Cardiac fibroblast (primary cell): Measurements from ENCODE around the gene PTPRN2.

Source experiments
- DNase-seq, 2 donors: peaks; one replicate each; pipeline versions ENCODE4 v3.0.0 to v3.0.0-alpha.2; 2010; ENCODE audit warnings: low read depth in 2 of 2
- H3K4me3 ChIP-seq, 2 donors: replicated peaks in 1 of 2; 1 replicate in 1 of 2; 2 replicates in 1 of 2; pipeline ENCODE4 v1.5.1; 2011; ENCODE audit warnings: low read depth in 2 of 2, low read length in 2 of 2, mild to moderate bottlenecking in 2 of 2, moderate library complexity in 1 of 2
- TF ChIP-seq, protein P1 (sequence below): IDR thresholded peaks from one replicate; pipeline ENCODE4 v1.5.1; 2011; ENCODE audit warnings: low read depth, mild to moderate bottlenecking, low read length, inconsistent platforms

Gene PTPRN2

DNA sequence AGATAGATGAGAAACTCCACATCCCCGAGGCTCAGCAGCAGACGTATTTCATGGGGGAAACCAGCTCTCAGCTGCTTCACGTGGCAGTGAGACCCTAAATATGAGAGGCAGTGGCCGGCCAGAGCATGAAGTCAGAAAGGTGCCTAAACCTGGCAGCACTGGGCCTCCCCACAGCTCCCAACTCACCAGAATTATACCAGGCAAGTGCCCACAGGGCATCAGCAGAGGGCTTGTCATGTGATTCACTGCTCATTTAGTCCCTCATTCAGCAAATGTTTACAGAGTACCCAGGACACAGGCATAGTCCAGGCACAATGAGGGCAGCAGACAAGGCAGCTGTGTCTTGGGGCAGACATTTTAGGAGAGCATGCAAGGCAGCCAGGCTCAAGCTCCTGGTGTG, 212.6 kb downstream of the PTPRN2 start:
- H3K4me3 ChIP-seq = no peak overlapping the region
- TF ChIP-seq, protein P1, sequence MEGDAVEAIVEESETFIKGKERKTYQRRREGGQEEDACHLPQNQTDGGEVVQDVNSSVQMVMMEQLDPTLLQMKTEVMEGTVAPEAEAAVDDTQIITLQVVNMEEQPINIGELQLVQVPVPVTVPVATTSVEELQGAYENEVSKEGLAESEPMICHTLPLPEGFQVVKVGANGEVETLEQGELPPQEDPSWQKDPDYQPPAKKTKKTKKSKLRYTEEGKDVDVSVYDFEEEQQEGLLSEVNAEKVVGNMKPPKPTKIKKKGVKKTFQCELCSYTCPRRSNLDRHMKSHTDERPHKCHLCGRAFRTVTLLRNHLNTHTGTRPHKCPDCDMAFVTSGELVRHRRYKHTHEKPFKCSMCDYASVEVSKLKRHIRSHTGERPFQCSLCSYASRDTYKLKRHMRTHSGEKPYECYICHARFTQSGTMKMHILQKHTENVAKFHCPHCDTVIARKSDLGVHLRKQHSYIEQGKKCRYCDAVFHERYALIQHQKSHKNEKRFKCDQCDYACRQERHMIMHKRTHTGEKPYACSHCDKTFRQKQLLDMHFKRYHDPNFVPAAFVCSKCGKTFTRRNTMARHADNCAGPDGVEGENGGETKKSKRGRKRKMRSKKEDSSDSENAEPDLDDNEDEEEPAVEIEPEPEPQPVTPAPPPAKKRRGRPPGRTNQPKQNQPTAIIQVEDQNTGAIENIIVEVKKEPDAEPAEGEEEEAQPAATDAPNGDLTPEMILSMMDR = no peak
- no peak for DNase-seq

DNA sequence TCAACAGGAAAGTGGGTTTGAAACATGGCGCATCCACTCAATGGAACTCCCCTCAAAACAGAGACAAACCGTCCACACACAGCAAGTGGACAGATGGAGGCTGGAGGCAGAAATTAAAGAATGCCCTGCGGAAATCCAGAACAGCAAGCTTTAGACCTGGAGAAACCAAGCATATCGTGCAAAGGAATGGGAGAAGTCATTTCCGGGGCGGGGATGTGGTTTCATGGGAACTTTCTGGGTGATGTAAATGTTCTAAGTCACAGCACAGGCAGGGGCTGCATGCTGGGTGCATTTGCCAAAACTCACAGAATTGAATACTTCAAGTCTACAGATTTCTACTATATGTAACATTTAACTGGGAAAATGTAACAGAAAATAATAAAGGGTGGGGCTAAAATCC, 213.0 kb downstream of the PTPRN2 start:
- DNase-seq = peak in 1 of 2 donors; percentile 2
- no peak overlapping the region for H3K4me3 ChIP-seq
- TF ChIP-seq, protein P1 = no peak

DNA sequence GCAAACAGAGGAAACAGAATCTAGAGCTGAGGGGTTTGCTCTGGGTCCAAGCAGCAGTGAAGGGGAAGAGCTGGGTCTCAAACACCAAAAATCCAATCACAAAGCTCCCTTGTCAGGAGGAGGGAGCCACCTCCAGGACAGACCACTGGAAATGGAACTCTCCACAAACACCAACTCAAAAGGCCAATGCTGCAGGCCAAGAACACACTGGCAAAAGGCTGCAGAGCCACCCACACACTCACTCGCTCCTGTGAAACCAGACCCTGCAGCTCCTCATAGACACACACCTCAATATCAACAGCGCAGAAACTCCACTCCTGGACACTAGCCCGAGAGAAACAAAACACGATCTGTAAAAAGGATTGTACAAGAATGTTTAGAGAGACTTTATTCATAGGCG, 213.5 kb downstream of the PTPRN2 start:
- H3K4me3 ChIP-seq = no peak overlapping the region
- no peak for DNase-seq
- TF ChIP-seq, protein P1 = no peak

DNA sequence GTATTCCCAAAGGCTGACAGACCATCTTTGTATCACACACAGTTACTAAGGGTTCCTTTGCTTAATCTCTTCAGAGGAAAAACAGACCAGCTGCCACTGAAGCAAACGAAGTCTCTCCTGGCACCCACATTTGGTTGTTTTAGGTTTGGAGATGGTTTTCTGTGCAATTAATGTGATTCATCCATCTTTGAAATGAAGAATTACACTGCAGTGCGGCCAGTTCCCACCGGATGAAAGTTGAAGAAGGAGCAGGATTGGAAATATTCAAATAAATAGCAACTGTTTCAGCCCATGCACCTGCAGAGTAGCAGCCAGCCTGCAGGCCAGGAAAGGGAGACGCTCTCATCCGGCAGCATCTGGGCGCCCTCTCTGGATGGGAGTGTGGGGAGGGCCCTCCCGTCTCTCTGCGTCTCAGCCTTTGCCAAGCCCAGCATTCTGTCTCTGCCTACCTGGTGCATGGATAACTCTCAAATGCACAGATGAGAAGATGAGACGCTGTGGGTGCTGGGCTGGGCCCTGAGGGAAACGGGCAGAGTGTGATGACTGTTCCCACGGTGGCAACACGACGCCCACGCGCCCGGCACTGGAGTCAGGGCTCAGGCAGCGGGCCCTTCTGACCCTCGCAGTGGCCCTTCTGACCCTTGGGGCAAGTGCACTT, 214.0 kb downstream of the PTPRN2 start:
- no peak for DNase-seq
- TF ChIP-seq, protein P1 = no peak
- no peak overlapping the region for H3K4me3 ChIP-seq

DNA sequence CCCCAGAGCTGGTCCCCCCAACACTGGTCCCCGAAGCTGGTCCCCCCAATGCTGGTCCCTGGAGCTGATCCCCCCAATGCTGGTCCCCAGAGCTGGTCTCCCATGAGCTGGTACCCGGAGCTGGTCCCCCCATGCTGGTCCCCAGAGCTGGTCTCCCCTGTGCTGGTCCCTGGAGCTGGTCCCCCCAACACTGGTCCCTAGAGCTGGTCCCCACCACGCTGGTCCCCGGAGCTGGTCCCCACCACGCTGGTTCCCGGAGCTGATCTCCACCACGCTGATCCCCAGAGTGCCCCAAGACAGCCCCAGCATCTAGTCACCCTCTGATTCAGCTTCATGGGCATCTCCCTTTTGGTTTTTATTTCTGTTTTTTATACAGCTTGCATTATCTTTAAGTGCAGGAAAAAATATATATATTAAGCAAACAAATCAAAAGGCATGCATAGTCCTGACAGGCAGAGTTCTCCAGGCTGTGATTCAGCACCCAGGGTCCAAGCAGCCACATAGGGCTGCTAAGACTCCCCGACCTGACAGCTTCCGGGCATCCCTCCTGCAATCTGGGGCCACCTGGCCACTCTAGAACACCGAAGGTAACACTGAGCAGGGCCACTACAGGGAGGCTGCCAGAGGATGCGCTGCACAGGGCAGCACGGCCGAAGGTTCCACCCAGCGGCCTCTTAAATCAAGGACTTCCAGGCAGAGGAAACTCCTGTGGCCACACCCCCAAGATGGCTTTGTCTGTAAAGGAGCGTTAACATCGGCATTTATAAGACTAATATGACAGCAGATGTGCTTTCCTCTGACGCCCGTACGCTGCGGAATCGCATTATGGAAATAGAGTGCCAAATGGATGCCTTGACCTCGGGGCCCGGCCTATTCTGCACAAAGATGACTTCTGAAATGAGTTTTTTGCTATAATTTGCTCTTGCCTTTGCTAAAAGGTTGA, 215.0 kb downstream of the PTPRN2 start:
- DNase-seq = no peak
- TF ChIP-seq, protein P1 = no peak
- H3K4me3 ChIP-seq = no peak overlapping the region

DNA sequence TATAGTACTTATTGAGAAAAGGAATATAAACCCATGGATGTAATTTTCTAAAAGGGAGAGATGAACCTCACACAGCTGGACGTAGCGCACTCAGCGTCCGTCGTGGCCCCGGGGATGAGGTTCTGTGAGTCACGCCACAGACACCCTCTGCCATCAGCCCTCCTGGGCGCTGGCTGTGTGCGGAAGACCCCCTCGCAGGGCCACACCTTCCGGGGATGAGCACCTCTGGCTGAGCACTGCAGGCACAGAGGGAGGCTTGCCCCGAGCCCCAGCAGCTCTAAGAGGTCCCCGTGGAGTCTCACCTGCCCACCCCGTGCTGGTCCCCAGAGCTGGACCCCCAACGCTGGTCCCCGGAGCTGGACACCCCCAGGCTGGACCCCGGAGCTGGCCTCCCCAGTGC, 215.8 kb downstream of the PTPRN2 start:
- H3K4me3 ChIP-seq = no peak overlapping the region
- DNase-seq = no peak
- TF ChIP-seq, protein P1 = no peak
